HCT116 (cell line): ENCODE data around the gene SLC66A3.

Experiments
- CEBPB ChIP-seq: IDR thresholded peaks from 2 replicates; pipeline ENCODE4 v1.6.1; 2012; ENCODE audit warnings: low read depth
- CTCF ChIP-seq, 3 experiments: fragments of 200-600 bp in 1 of 3; sonication (generic) in 1 of 3; IDR thresholded peaks in 2 of 3; conservative IDR thresholded peaks in 1 of 3; 2 replicates each; pipeline ENCODE4 v1.5.1; 2012 to 2017; ENCODE audit warnings: low read depth in 2 of 3, low read length in 2 of 3, antibody characterized with exemption in 1 of 3, borderline replicate concordance in 1 of 3, control low read depth in 1 of 3, mild to moderate bottlenecking in 1 of 3, mixed read lengths in 1 of 3, mixed run types in 1 of 3, moderate library complexity in 1 of 3; ENCODE audit not compliant: insufficient read depth in 1 of 3
- EZH2 ChIP-seq: fragments of 200-600 bp; sonication (generic); IDR thresholded peaks from 2 replicates; pipeline ENCODE4 v1.6.1; 2017; ENCODE audit warnings: antibody characterized with exemption, mixed run types

GRCh38 chr2:11131166-11131920 is 23.9 kb upstream of the SLC66A3 start:
- TF ChIP-seq EZH2 (no peak), CTCF (IDR thresholded peaks at IDR 0.05 in 2 of 3, conservative IDR thresholded peaks at IDR 0.05 in 1 of 3; ENCODE audit: borderline replicate concordance in 1 of 3, insufficient read depth in 1 of 3, low read depth in 2 of 3, low read length in 2 of 3) (no peak), CEBPB (no peak)
